B cell (primary cell): ENCODE data around the gene ZNF626. TPM values are rescaled to one million over a fixed set of nuclear protein-coding genes. Genes with fewer than 3 reads are reported as not detected.
"Not testable (repeated sequence)": the region's sequence is repeated elsewhere in the genome, so short reads cannot be mapped to it uniquely, and the experiment has no call there.

Experiments used
- ATAC-seq: fragments of 200-7000 bp; cut with Tn5 transposase; one replicate; pipeline ENCODE4 v1.10.0; 2021; ENCODE audit warnings: low read depth, mild to moderate bottlenecking, moderate number of reproducible peaks, moderate library complexity
- CTCF ChIA-PET: fragments of 350-600 bp; sonication (Branson Sonifier 250); formaldehyde crosslinking; loops from one replicate; lab custom pipeline; 2021; ENCODE audit warnings: antibody characterized with exemption, inconsistent platforms; lab: Charles Lee
- POLR2A ChIA-PET: fragments of 350-600 bp; sonication (Branson Sonifier 250); formaldehyde crosslinking; loops from one replicate; lab custom pipeline; 2021; ENCODE audit warnings: antibody characterized with exemption; lab: Charles Lee
- DNase-seq: peaks from one replicate; pipeline ENCODE4 v3.0.0; 2013
- H2AFZ ChIP-seq: 2 replicates; pipeline ENCODE4 v1.6.1; 2012; ENCODE audit warnings: mild to moderate bottlenecking, low read depth, low read length; ENCODE audit not compliant: insufficient read depth, poor library complexity, severe bottlenecking
- H3K27ac ChIP-seq, 2 donors: 1 replicate in 1 of 2; 2 replicates in 1 of 2; pipeline ENCODE4 v1.5.1; 2012 to 2013; ENCODE audit warnings: low read length in 2 of 2, mild to moderate bottlenecking in 2 of 2, moderate library complexity in 1 of 2
- H3K27me3 ChIP-seq, 4 experiments: fragments of 200-600 bp in 1 of 4; sonication (generic) in 1 of 4; replicated peaks in 1 of 4; 1 replicate in 2 of 4; 2 replicates in 2 of 4; pipeline versions ENCODE4 v1.6.1 to v1.7.0; 2013 to 2016; ENCODE audit warnings: low read length in 3 of 4, mild to moderate bottlenecking in 2 of 4, mixed read lengths in 1 of 4, moderate library complexity in 1 of 4; ENCODE audit not compliant: insufficient read depth in 4 of 4, control insufficient read depth in 3 of 4; ENCODE audit errors: control extremely low read depth in 1 of 4
- H3K36me3 ChIP-seq, 2 experiments: replicated peaks in 1 of 2; 1 replicate in 1 of 2; 2 replicates in 1 of 2; pipeline versions ENCODE4 v1.6.1 to v1.7.1; 2013; ENCODE audit warnings: low read length in 1 of 2; ENCODE audit not compliant: insufficient read depth in 2 of 2, control insufficient read depth in 1 of 2; ENCODE audit errors: control extremely low read depth in 1 of 2, extremely low read depth in 1 of 2
- H3K4me1 ChIP-seq, 2 donors: fragments of 200-600 bp in 1 of 2; sonication (generic) in 1 of 2; 1 replicate in 1 of 2; 2 replicates in 1 of 2; pipeline versions ENCODE4 v1.5.1 to v1.6.1; 2013 to 2017; ENCODE audit warnings: low read length in 2 of 2; ENCODE audit not compliant: control insufficient read depth in 2 of 2, insufficient read depth in 2 of 2
- H3K4me2 ChIP-seq: replicated peaks from 2 replicates; pipeline ENCODE3; 2012; ENCODE audit warnings: mild to moderate bottlenecking, low read depth, low read length; ENCODE audit not compliant: poor library complexity, severe bottlenecking
- H3K4me3 ChIP-seq, 5 experiments: fragments of 200-600 bp in 1 of 5; sonication (generic) in 1 of 5; 1 replicate in 3 of 5; 2 replicates in 2 of 5; pipeline versions ENCODE4 v1.5.1 to v1.7.0; 2011 to 2016; ENCODE audit warnings: low read length in 4 of 5, mild to moderate bottlenecking in 4 of 5, low read depth in 2 of 5, control low read depth in 1 of 5, moderate library complexity in 1 of 5; ENCODE audit not compliant: insufficient read depth in 1 of 5; ENCODE audit errors: control extremely low read depth in 1 of 5, extremely low read depth in 1 of 5
- H3K79me2 ChIP-seq: fragments of 200-600 bp; sonication (generic); one replicate; pipeline ENCODE4 v1.6.0; 2016; ENCODE audit warnings: low read length; ENCODE audit not compliant: control insufficient read depth, insufficient read depth
- H3K9ac ChIP-seq: fragments of 200-600 bp; sonication (generic); 2 replicates; pipeline ENCODE4 v1.6.1; 2017; ENCODE audit warnings: mild to moderate bottlenecking, low read length, moderate library complexity
- H3K9me3 ChIP-seq, 3 donors: one replicate each; pipeline versions ENCODE4 v1.6.1 to v1.7.1; 2013; ENCODE audit warnings: low read length in 2 of 3; ENCODE audit not compliant: control insufficient read depth in 2 of 3, insufficient read depth in 1 of 3; ENCODE audit errors: control extremely low read depth in 1 of 3
- H4K20me1 ChIP-seq: 2 replicates; pipeline ENCODE4 v1.6.0; 2012; ENCODE audit warnings: mild to moderate bottlenecking, low read length; ENCODE audit not compliant: insufficient read depth, control insufficient read depth, poor library complexity, severe bottlenecking
- H3K27ac Mint-ChIP-seq: one replicate; pipeline ENCODE4 v1.8.0; 2021; ENCODE audit warnings: mixed read lengths
- H3K27me3 Mint-ChIP-seq: one replicate; pipeline ENCODE4 v1.8.0; 2021; ENCODE audit warnings: mixed read lengths
- H3K4me1 Mint-ChIP-seq: one replicate; pipeline ENCODE4 v1.8.0; 2021; ENCODE audit warnings: mixed read lengths
- H3K4me3 Mint-ChIP-seq: one replicate; pipeline ENCODE4 v1.8.0; 2021; ENCODE audit warnings: mixed read lengths
- H3K9me3 Mint-ChIP-seq: one replicate; pipeline ENCODE4 v1.8.0; 2022; ENCODE audit warnings: mixed read lengths; ENCODE audit not compliant: insufficient read depth
- EZH2 ChIP-seq: IDR thresholded peaks from 2 replicates; pipeline ENCODE4 v1.6.1; 2012; ENCODE audit warnings: borderline replicate concordance, low read depth, mild to moderate bottlenecking, moderate library complexity, low read length; ENCODE audit not compliant: insufficient read depth, poor library complexity, severe bottlenecking
- WGBS: methylation state at CpG from one replicate; pipeline ENCODE4 v1.1.5; 2013; ENCODE audit warnings: missing lambda C conversion rate; ENCODE audit not compliant: insufficient coverage; 5-methylcytosine and 5-hydroxymethylcytosine counted together
- intact Hi-C: fragments of 100-400 bp; cut with micrococcal nuclease; formaldehyde crosslinking; loops from one replicate; pipeline ENCODE4 v1.10.0; 2022
- polyA plus RNA-seq: library from polyadenylated mRNA; depleted of rRNA; stranded (reverse); fragments of >200 nt; gene quantifications from 2 replicates; pipeline ENCODE4 v1.2.3, GENCODE V29; 2012
- total RNA-seq, 2 donors: library from RNA; stranded (reverse); fragments of 120-200 nt in 1 of 2; gene quantifications; 1 replicate in 1 of 2; 2 replicates in 1 of 2; pipeline versions ENCODE4 v1.2.3 to v1.2.4, GENCODE V29; 2013 to 2022
- TF ChIP-seq, protein P1 (sequence below): fragments of 200-600 bp; IDR thresholded peaks from one replicate; pipeline ENCODE4 v1.8.0; 2022; ENCODE audit warnings: antibody characterized with exemption, mild to moderate bottlenecking

The ZNF626 gene
- total and polyA plus RNA-seq, 2 donors (not counting 1 experiment from before 2014, with no cell fraction given) = 5.4 to 15.2 TPM

DNA sequence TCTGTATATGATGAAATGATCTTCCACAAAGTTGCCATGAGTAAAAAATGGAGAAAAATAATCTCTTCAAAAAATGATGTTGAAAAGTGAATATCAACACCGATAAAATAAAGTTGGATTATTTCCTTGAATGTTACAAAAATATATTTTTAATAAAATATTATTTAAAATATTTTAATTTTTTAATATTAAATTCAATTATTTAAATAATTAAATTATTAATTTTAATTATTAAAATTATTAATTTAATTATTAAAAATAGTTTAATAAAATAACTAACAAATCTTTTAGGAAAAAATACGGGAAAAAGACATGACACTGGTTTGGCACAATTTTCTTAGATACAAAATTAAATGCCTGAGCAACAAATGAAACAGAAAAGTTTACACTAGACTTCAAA lies 21.3 kb downstream of the ZNF626 start:
- POLR2A ChIA-PET = no interaction called here

DNA sequence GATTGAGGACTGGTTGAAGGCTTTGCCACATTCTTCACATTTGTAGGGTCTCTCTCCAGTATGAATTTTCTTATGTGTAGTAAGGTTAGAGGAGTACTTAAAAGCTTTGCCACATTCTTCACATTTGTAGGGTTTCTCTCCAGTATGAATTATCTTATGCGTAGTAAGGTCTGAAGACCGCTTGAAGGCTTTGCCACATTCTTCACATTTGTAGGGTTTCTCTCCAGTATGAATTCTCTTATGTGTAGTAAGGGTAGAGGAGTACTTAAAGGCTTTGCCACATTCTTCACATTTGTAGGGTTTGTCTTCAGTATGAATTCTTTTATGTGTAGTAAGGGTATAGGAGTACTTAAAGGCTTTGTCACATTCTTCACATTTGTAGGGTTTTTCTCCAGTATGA lies 36.8 kb downstream of the ZNF626 start:
- H3K4me1 Mint-ChIP-seq, H3K27me3 Mint-ChIP-seq, H3K79me2 ChIP-seq, intact Hi-C loops, ATAC-seq, H3K27me3 ChIP-seq, H3K27ac Mint-ChIP-seq, H2AFZ ChIP-seq, POLR2A ChIA-PET, H3K36me3 ChIP-seq, H4K20me1 ChIP-seq, CTCF ChIA-PET, H3K9ac ChIP-seq, H3K4me3 ChIP-seq, DNase-seq, H3K4me1 ChIP-seq, H3K4me3 Mint-ChIP-seq, H3K27ac ChIP-seq, H3K4me2 ChIP-seq: not testable (repeated sequence)
- peaks cover 12% of the 10 kb centered on the region for H3K9me3 Mint-ChIP-seq
- WGBS = no CpG with 5 or more reads among the region's 2 CpGs
- H3K9me3 ChIP-seq = peaks cover 4 to 53% (median 35%) of the 10 kb centered on the region in 3 donors

More for the DNA sequence above, 21.3 kb downstream of the ZNF626 start:
- Mint-ChIP-seq H3K4me1 (no peaks in the 10 kb centered on the region), H3K27me3 (no peaks in the 10 kb centered on the region), H3K27ac (no peak overlapping the region), H3K9me3 (peaks cover 19% of the 10 kb centered on the region), H3K4me3 (no peak overlapping the region)
- Histone ChIP-seq H3K4me1 (no peaks in the 10 kb centered on the region), H3K4me2 (no peak overlapping the region), H3K4me3 (no peak overlapping the region), H2AFZ (no peak overlapping the region), H3K79me2 (peaks cover 4% of the 10 kb centered on the region), H3K9ac (no peak overlapping the region), H4K20me1 (no peaks in the 10 kb centered on the region), H3K27ac (no peak overlapping the region), H3K36me3 (peaks cover 15 to 64% of the 10 kb centered on the region in 2 experiments), H3K27me3 (no peaks in the 10 kb centered on the region), H3K9me3 (peaks cover 12 to 55% (median 51%) of the 10 kb centered on the region in 3 donors)
- CTCF ChIA-PET = no interaction called here
- TF ChIP-seq, protein P1, sequence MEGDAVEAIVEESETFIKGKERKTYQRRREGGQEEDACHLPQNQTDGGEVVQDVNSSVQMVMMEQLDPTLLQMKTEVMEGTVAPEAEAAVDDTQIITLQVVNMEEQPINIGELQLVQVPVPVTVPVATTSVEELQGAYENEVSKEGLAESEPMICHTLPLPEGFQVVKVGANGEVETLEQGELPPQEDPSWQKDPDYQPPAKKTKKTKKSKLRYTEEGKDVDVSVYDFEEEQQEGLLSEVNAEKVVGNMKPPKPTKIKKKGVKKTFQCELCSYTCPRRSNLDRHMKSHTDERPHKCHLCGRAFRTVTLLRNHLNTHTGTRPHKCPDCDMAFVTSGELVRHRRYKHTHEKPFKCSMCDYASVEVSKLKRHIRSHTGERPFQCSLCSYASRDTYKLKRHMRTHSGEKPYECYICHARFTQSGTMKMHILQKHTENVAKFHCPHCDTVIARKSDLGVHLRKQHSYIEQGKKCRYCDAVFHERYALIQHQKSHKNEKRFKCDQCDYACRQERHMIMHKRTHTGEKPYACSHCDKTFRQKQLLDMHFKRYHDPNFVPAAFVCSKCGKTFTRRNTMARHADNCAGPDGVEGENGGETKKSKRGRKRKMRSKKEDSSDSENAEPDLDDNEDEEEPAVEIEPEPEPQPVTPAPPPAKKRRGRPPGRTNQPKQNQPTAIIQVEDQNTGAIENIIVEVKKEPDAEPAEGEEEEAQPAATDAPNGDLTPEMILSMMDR = no peak
- TF ChIP-seq EZH2 = no peak
- ATAC-seq (no peak), DNase-seq (no peak)
- 100% methylated on average over 1 of the region's 2 CpGs for WGBS
- intact Hi-C loops = no loop called here
